Stomach (tissue), 4 donors: ENCODE data around the gene TET3.

Experiments used
- POLR2A ChIP-seq, 4 donors: fragments of 450-650 bp; IDR thresholded peaks; one replicate each; pipeline ENCODE4 v1.6.1; 2016; ENCODE audit warnings: antibody characterized with exemption in 4 of 4, control low read depth in 2 of 4, mild to moderate bottlenecking in 1 of 4, moderate library complexity in 1 of 4
- POLR2AphosphoS5 ChIP-seq, 3 donors: sonication (generic); formaldehyde crosslinking; IDR thresholded peaks; one replicate each; pipeline ENCODE4 v1.6.1; 2016; ENCODE audit warnings: antibody characterized with exemption in 3 of 3
- TF ChIP-seq, protein P1 (sequence below), 7 experiments: fragments of 450-650 bp in 4 of 7; fragments of 200-600 bp in 3 of 7; sonication (generic) in 3 of 7; IDR thresholded peaks; one replicate each; pipeline ENCODE4 v1.5.1; 2016 to 2019; ENCODE audit warnings: antibody characterized with exemption in 7 of 7, control low read depth in 2 of 7, mild to moderate bottlenecking in 1 of 7

DNA sequence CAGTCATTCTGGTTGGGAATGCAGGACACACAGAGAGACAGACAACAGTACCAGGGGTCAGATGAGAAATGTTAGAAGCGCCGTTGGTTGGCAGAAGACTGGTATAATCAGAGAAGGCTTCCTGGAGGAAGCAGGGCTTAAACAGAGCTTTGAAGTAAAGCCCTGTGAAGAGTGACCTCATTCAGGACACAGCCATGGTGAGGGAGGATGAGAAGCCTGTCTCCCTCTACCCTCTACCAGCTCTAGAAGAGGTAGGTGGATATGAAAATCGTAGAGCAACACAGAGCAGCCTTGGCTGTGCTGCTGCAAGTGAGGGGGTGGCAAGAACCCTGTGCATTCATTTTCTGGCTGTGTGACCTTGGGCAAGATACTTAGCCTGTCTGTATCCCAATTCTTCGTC, 14.2 kb downstream of the TET3 start:
- TF ChIP-seq POLR2A (IDR thresholded peaks at IDR 0.05) (no peak), POLR2AphosphoS5 (IDR thresholded peaks at IDR 0.05) (no peak)
- TF ChIP-seq, protein P1, sequence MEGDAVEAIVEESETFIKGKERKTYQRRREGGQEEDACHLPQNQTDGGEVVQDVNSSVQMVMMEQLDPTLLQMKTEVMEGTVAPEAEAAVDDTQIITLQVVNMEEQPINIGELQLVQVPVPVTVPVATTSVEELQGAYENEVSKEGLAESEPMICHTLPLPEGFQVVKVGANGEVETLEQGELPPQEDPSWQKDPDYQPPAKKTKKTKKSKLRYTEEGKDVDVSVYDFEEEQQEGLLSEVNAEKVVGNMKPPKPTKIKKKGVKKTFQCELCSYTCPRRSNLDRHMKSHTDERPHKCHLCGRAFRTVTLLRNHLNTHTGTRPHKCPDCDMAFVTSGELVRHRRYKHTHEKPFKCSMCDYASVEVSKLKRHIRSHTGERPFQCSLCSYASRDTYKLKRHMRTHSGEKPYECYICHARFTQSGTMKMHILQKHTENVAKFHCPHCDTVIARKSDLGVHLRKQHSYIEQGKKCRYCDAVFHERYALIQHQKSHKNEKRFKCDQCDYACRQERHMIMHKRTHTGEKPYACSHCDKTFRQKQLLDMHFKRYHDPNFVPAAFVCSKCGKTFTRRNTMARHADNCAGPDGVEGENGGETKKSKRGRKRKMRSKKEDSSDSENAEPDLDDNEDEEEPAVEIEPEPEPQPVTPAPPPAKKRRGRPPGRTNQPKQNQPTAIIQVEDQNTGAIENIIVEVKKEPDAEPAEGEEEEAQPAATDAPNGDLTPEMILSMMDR (IDR thresholded peaks at IDR 0.05) = no peak
